ENCODE results near the gene MAP3K20.

DNA sequence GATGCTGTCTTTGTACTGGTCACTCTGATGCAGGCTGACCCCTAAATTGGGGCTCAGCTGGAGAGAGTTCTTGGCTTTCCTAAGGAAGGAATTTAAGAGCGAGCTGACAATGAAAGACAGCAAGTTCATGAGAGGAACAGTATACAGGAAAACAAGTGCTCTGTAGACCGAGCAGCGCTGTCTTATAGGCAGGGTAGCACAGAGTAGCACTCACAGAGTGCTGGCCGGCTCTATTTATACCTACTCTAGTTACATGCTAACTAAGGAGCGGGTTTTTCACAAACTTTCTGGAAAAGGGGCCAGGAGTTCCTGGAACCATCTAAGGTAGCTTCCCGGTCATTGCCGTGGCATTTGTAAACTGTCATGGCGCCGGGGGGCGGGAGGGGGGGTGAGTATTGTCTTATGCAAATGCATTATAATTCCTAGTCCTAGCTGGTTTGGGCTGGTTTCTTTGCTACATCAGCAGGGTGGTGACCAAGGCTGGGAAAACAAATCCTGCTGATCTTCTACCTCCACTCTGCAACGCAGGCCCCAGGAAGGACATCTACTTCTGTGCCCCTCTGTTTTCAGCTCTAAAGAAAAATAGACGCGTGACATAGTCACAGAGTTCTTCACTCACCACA lies 31.6 kb upstream of the MAP3K20 start:
- no peak for TF ChIP-seq REST (IDR thresholded peaks at IDR 0.05; ENCODE audit: insufficient read depth in 1 of 2, low read depth in 2 of 2, low read length in 2 of 2)
- TF ChIP-seq POLR2AphosphoS5 (IDR thresholded peaks at IDR 0.05; ENCODE audit: low read depth, low read length) = no peak
- TF ChIP-seq TAF1 (IDR thresholded peaks at IDR 0.05; ENCODE audit: borderline replicate concordance, insufficient read depth, low read length) = no peak
- TF ChIP-seq SIN3A (IDR thresholded peaks at IDR 0.05; ENCODE audit: borderline replicate concordance, insufficient read depth, low read length) = no peak

All from PFSK-1 (cell line).